H9 (cell line): ENCODE results near the gene KATNB1. TPM values are rescaled to one million over a fixed set of nuclear protein-coding genes. Genes with fewer than 3 reads are reported as not detected.

ENCODE experiments used
- DNase-seq: peaks from one replicate; pipeline ENCODE4 v3.0.0-alpha.2; 2017
- H2AFZ ChIP-seq: one replicate; pipeline ENCODE4 v1.6.1; 2013; ENCODE audit warnings: mild to moderate bottlenecking, low read length, control low read depth, moderate library complexity
- H2AK5ac ChIP-seq: 2 replicates; pipeline ENCODE4 v1.6.1; 2013; ENCODE audit warnings: low read length, control low read depth, mixed read lengths; ENCODE audit not compliant: insufficient read length
- H2BK120ac ChIP-seq: one replicate; pipeline ENCODE4 v1.6.1; 2013; ENCODE audit warnings: low read depth, mild to moderate bottlenecking, low read length, control low read depth, inconsistent platforms; ENCODE audit not compliant: poor library complexity, severe bottlenecking
- H2BK12ac ChIP-seq: 2 replicates; pipeline ENCODE4 v1.6.1; 2013; ENCODE audit warnings: low read length, control low read depth, mixed read lengths, low read depth; ENCODE audit not compliant: insufficient read length
- H2BK15ac ChIP-seq: 2 replicates; pipeline ENCODE4 v1.6.1; 2013; ENCODE audit warnings: low read depth, low read length, control low read depth
- H2BK20ac ChIP-seq: one replicate; pipeline ENCODE4 v1.6.1; 2013; ENCODE audit warnings: low read depth, mild to moderate bottlenecking, low read length, control low read depth, inconsistent platforms; ENCODE audit not compliant: poor library complexity, severe bottlenecking
- H2BK5ac ChIP-seq: 2 replicates; pipeline ENCODE4 v1.6.1; 2013; ENCODE audit warnings: low read length, control low read depth, mixed read lengths; ENCODE audit not compliant: insufficient read length
- H3K14ac ChIP-seq: 2 replicates; pipeline ENCODE4 v1.6.1; 2013; ENCODE audit warnings: low read length, control low read depth; ENCODE audit not compliant: insufficient read depth
- H3K18ac ChIP-seq: 2 replicates; pipeline ENCODE4 v1.6.1; 2013; ENCODE audit warnings: low read depth, mild to moderate bottlenecking, mixed read lengths, low read length, control low read depth; ENCODE audit not compliant: insufficient read length
- H3K23ac ChIP-seq: 2 replicates; pipeline ENCODE4 v1.6.1; 2013; ENCODE audit warnings: low read length, control low read depth, mixed read lengths, low read depth; ENCODE audit not compliant: insufficient read length
- H3K23me2 ChIP-seq: 2 replicates; pipeline ENCODE4 v1.6.1; 2013; ENCODE audit warnings: low read depth, mild to moderate bottlenecking, mixed read lengths, low read length, control low read depth; ENCODE audit not compliant: insufficient read length, poor library complexity, severe bottlenecking
- H3K27ac ChIP-seq: 2 replicates; pipeline ENCODE4 v1.5.1; 2013; ENCODE audit warnings: low read length, control low read depth, mixed read lengths, low read depth; ENCODE audit not compliant: insufficient read length
- H3K27me3 ChIP-seq: 2 replicates; pipeline ENCODE4 v1.6.1; 2013; ENCODE audit warnings: low read length, control low read depth, inconsistent platforms; ENCODE audit not compliant: insufficient read depth
- H3K4ac ChIP-seq: 2 replicates; pipeline ENCODE4 v1.6.1; 2013; ENCODE audit warnings: low read depth, mild to moderate bottlenecking, control low read depth, inconsistent platforms, low read length, moderate library complexity
- H3K4me1 ChIP-seq: 2 replicates; pipeline ENCODE4 v1.6.1; 2013; ENCODE audit warnings: low read length, control low read depth, inconsistent platforms; ENCODE audit not compliant: insufficient read depth
- H3K4me2 ChIP-seq: 2 replicates; pipeline ENCODE4 v1.6.1; 2013; ENCODE audit warnings: low read length, control low read depth, mixed read lengths; ENCODE audit not compliant: insufficient read length, insufficient read depth
- H3K56ac ChIP-seq: 2 replicates; pipeline ENCODE4 v1.6.1; 2013; ENCODE audit warnings: low read depth, mild to moderate bottlenecking, mixed read lengths, low read length, control low read depth; ENCODE audit not compliant: insufficient read length
- H3K79me1 ChIP-seq: 2 replicates; pipeline ENCODE4 v1.6.1; 2013; ENCODE audit warnings: low read depth, mild to moderate bottlenecking, moderate library complexity, low read length, control low read depth, inconsistent platforms; ENCODE audit not compliant: insufficient read depth, poor library complexity, severe bottlenecking
- H3K79me2 ChIP-seq: 2 replicates; pipeline ENCODE4 v1.6.1; 2013; ENCODE audit warnings: low read length, control low read depth, inconsistent platforms; ENCODE audit not compliant: insufficient read depth
- H3K9ac ChIP-seq: 2 replicates; pipeline ENCODE4 v1.6.1; 2013; ENCODE audit warnings: low read length, control low read depth, mixed read lengths; ENCODE audit not compliant: insufficient read length; ENCODE audit errors: extremely low read depth
- H3K9me3 ChIP-seq: one replicate; pipeline ENCODE4 v1.6.1; 2013; ENCODE audit warnings: low read depth, low read length, inconsistent platforms; ENCODE audit not compliant: control insufficient read depth
- H3T11ph ChIP-seq: one replicate; pipeline ENCODE4 v1.6.1; 2013; ENCODE audit warnings: mild to moderate bottlenecking, low read length, control low read depth, inconsistent platforms
- H4K20me1 ChIP-seq: one replicate; pipeline ENCODE4 v1.6.1; 2013; ENCODE audit not compliant: control insufficient read depth, insufficient read length, insufficient read depth
- H4K5ac ChIP-seq: 2 replicates; pipeline ENCODE4 v1.6.1; 2013; ENCODE audit warnings: low read depth, mild to moderate bottlenecking, mixed read lengths, low read length, control low read depth; ENCODE audit not compliant: insufficient read length
- H4K8ac ChIP-seq: replicated peaks from 2 replicates; pipeline ENCODE4 v1.6.1; 2013; ENCODE audit warnings: low read length, control low read depth, mixed read lengths, low read depth; ENCODE audit not compliant: insufficient read length
- H4K91ac ChIP-seq: 2 replicates; pipeline ENCODE4 v1.6.1; 2013; ENCODE audit warnings: low read depth, mild to moderate bottlenecking, moderate library complexity, mixed read lengths, low read length, control low read depth; ENCODE audit not compliant: insufficient read length
- H3K27ac Mint-ChIP-seq, 3 experiments: 2 replicates in 2 of 3; 3 replicates in 1 of 3; pipeline ENCODE4 v1.8.0; 2020 to 2021; ENCODE audit warnings: mixed read lengths in 3 of 3, mild to moderate bottlenecking in 1 of 3, moderate library complexity in 1 of 3
- H3K27me3 Mint-ChIP-seq: 2 replicates; pipeline ENCODE4 v1.8.0; 2021; ENCODE audit warnings: low read depth, mild to moderate bottlenecking, moderate library complexity, mixed read lengths
- H3K36me3 Mint-ChIP-seq, 3 experiments: 2 replicates in 2 of 3; 3 replicates in 1 of 3; pipeline ENCODE4 v1.8.0; 2020 to 2021; ENCODE audit warnings: low read depth in 3 of 3, mixed read lengths in 3 of 3; ENCODE audit not compliant: insufficient read depth in 1 of 3
- H3K4me1 Mint-ChIP-seq, 2 experiments: 2 replicates each; pipeline ENCODE4 v1.8.0; 2020; ENCODE audit warnings: mixed read lengths in 2 of 2
- H3K4me3 Mint-ChIP-seq, 2 experiments: 2 replicates in 1 of 2; 3 replicates in 1 of 2; pipeline ENCODE4 v1.8.0; 2020 to 2021; ENCODE audit warnings: mild to moderate bottlenecking in 2 of 2, mixed read lengths in 2 of 2, moderate library complexity in 1 of 2
- H3K9me3 Mint-ChIP-seq, 2 experiments: 2 replicates in 1 of 2; 3 replicates in 1 of 2; pipeline ENCODE4 v1.8.0; 2020; ENCODE audit warnings: mild to moderate bottlenecking in 2 of 2, mixed read lengths in 2 of 2, moderate library complexity in 1 of 2
- CTCF ChIP-seq: fragments of 200-600 bp; sonication (generic); conservative IDR thresholded peaks from 3 replicates; pipeline ENCODE4 v1.8.0; 2021; ENCODE audit warnings: antibody characterized with exemption, mild to moderate bottlenecking
- WGBS: extraction: QIAGEN DNeasy Blood & Tissue Kit; methylation state at CpG from one replicate; pipeline ENCODE4 v1.1.7; 2013; ENCODE audit warnings: missing lambda C conversion rate, low lambda C conversion rate, mixed read lengths; ENCODE audit not compliant: insufficient read length; ENCODE audit errors: extremely low coverage; 5-methylcytosine and 5-hydroxymethylcytosine counted together
- total RNA-seq: library from RNA; stranded (reverse); gene quantifications from 2 replicates; pipeline ENCODE4 v1.2.1, GENCODE V29; 2021

KATNB1 gene
- total RNA-seq, 1 experiment from 2014 or later = 29.9 TPM

GRCh38 chr16:57747091-57747490, 11.5 kb downstream of the KATNB1 start:
- H3K14ac ChIP-seq = no peak overlapping the region
- no peak overlapping the region for H2BK120ac ChIP-seq
- no CpG with 5 or more reads among the region's 7 CpGs for WGBS
- H4K20me1 ChIP-seq = no peaks in the 10 kb centered on the region
- no peak for DNase-seq
- no peak overlapping the region for H3K56ac ChIP-seq
- TF ChIP-seq CTCF = no peak
- H3K9ac ChIP-seq = no peak overlapping the region
- H3K27me3 ChIP-seq = no peaks in the 10 kb centered on the region
- no peaks in the 10 kb centered on the region for H3K79me2 ChIP-seq
- no peak overlapping the region for H2AK5ac ChIP-seq
- H3K4me2 ChIP-seq = no peak overlapping the region
- no peak overlapping the region for H4K5ac ChIP-seq
- Mint-ChIP-seq H3K27me3 (no peaks in the 10 kb centered on the region; the same call in 1 of the 2 replicates), H3K9me3 (no peaks in the 10 kb centered on the region), H3K36me3 (peaks cover 5 to 11% (median 8%) of the 10 kb centered on the region in 3 experiments; a peak in 4 of 7 replicates), H3K4me3 (no peak overlapping the region), H3K27ac (peak overlapping the region in 1 of 3 experiments; percentile 18; a peak in 1 of 7 replicates), H3K4me1 (no peaks in the 10 kb centered on the region)
- no peaks in the 10 kb centered on the region for H3K23me2 ChIP-seq
- H3K4ac ChIP-seq = no peak overlapping the region
- H2BK5ac ChIP-seq = no peak overlapping the region
- H3K9me3 ChIP-seq = no peaks in the 10 kb centered on the region
- no peak overlapping the region for H2AFZ ChIP-seq
- H3K23ac ChIP-seq = no peak overlapping the region
- H3K4me1 ChIP-seq = no peaks in the 10 kb centered on the region
- no peak overlapping the region for H3T11ph ChIP-seq
- H2BK15ac ChIP-seq = no peak overlapping the region
- H3K27ac ChIP-seq = no peak overlapping the region
- H4K91ac ChIP-seq = no peak overlapping the region
- no peaks in the 10 kb centered on the region for H3K79me1 ChIP-seq
- no peak overlapping the region for H3K18ac ChIP-seq
- no peak overlapping the region for H2BK20ac ChIP-seq
- no peak overlapping the region for H4K8ac ChIP-seq
- no peak overlapping the region for H2BK12ac ChIP-seq
